Keratinocyte (primary cell): ENCODE results near the gene MBLAC1. TPM values are rescaled to one million over a fixed set of nuclear protein-coding genes. Genes with fewer than 3 reads are reported as not detected.
A peak's percentile ranks its signal among the peaks of the same experiment; 100 is the strongest.

Source experiments
- DNase-seq: peaks from one replicate; pipeline ENCODE4 v3.0.0-alpha.2; 2011; ENCODE audit warnings: low read depth, missing footprints, low spot score
- FAIRE-seq: peaks from 2 replicates; lab custom pipeline; 2011; peaks lifted over from hg19 to GRCh38; lab: Jason Lieb, UNC
- H2AFZ ChIP-seq: 2 replicates; pipeline ENCODE4 v1.6.0; 2012; ENCODE audit warnings: low read length, control low read depth, inconsistent platforms; ENCODE audit not compliant: control insufficient read depth
- H3K27ac ChIP-seq: 2 replicates; pipeline ENCODE4 v1.5.1; 2011; ENCODE audit warnings: low read length; ENCODE audit not compliant: control insufficient read depth, insufficient read depth
- H3K27me3 ChIP-seq: 3 replicates; pipeline ENCODE4 v1.6.0; 2011; ENCODE audit warnings: low read length; ENCODE audit not compliant: control insufficient read depth, insufficient read depth; ENCODE audit errors: extremely low read depth
- H3K36me3 ChIP-seq, 2 experiments: 2 replicates in 1 of 2; 3 replicates in 1 of 2; pipeline ENCODE4 v1.5.1; 2011; ENCODE audit warnings: low read length in 2 of 2, mild to moderate bottlenecking in 1 of 2; ENCODE audit not compliant: control insufficient read depth in 2 of 2, insufficient read depth in 2 of 2; ENCODE audit errors: extremely low read depth in 1 of 2
- H3K4me1 ChIP-seq: 3 replicates; pipeline ENCODE4 v1.5.1; 2011; ENCODE audit warnings: low read length; ENCODE audit not compliant: control insufficient read depth, insufficient read depth; ENCODE audit errors: extremely low read depth
- H3K4me2 ChIP-seq: 3 replicates; pipeline ENCODE4 v1.6.0; 2011; ENCODE audit warnings: low read depth, low read length; ENCODE audit not compliant: control insufficient read depth, insufficient read depth; ENCODE audit errors: extremely low read depth
- H3K4me3 ChIP-seq, 3 experiments: fragments of 200-600 bp in 1 of 3; sonication (generic) in 1 of 3; 2 replicates in 2 of 3; 3 replicates in 1 of 3; pipeline ENCODE4 v1.5.1; 2011 to 2016; ENCODE audit warnings: low read length in 3 of 3, mild to moderate bottlenecking in 3 of 3, control low read depth in 2 of 3, inconsistent platforms in 1 of 3, low read depth in 1 of 3, mixed read lengths in 1 of 3, mixed run types in 1 of 3, moderate library complexity in 1 of 3; ENCODE audit not compliant: control insufficient read depth in 2 of 3, insufficient read depth in 2 of 3; ENCODE audit errors: extremely low read depth in 1 of 3
- H3K79me2 ChIP-seq: 2 replicates; pipeline ENCODE4 v1.6.0; 2012; ENCODE audit warnings: low read length; ENCODE audit not compliant: control insufficient read depth, insufficient read depth
- H3K9ac ChIP-seq: 3 replicates; pipeline ENCODE4 v1.6.0; 2011; ENCODE audit warnings: low read length; ENCODE audit not compliant: control insufficient read depth, insufficient read depth; ENCODE audit errors: extremely low read depth
- H3K9me1 ChIP-seq: 3 replicates; pipeline ENCODE4 v1.6.0; 2011; ENCODE audit warnings: low read length; ENCODE audit not compliant: control insufficient read depth, insufficient read depth; ENCODE audit errors: extremely low read depth
- H3K9me3 ChIP-seq: 2 replicates; pipeline ENCODE4 v1.5.1; 2012; ENCODE audit warnings: low read depth, low read length; ENCODE audit not compliant: control insufficient read depth
- H4K20me1 ChIP-seq: 3 replicates; pipeline ENCODE4 v1.6.0; 2011; ENCODE audit warnings: low read length; ENCODE audit not compliant: control insufficient read depth, insufficient read depth; ENCODE audit errors: extremely low read depth
- EZH2 ChIP-seq: IDR thresholded peaks from one replicate; pipeline ENCODE4 v1.6.1; 2012; ENCODE audit warnings: inconsistent platforms, mild to moderate bottlenecking, low read length, moderate library complexity
- dilution Hi-C: fragments of 300-500 bp; cut with MboI; formaldehyde crosslinking; loops from one replicate; pipeline ENCODE4 v1.7.0; 2020; ENCODE audit warnings: low sequenced_read_pairs; ENCODE audit not compliant: extremely low pct_ligation_motif_present
- polyA plus RNA-seq, 5 experiments: library from polyadenylated mRNA; depleted of rRNA in 3 of 5; stranded (reverse) in 3 of 5; stranded (forward) in 1 of 5; unstranded in 1 of 5; fragments of >200 nt; gene quantifications; 1 replicate in 1 of 5; 2 replicates in 3 of 5; 3 replicates in 1 of 5; pipeline versions ENCODE4 v1.2.1 to v1.2.3, GENCODE V29; 2011 to 2012; ENCODE audit warnings: missing spikeins in 2 of 5, low read depth in 1 of 5, low replicate concordance in 1 of 5
- TF ChIP-seq, protein P1 (sequence below), 3 experiments: IDR thresholded peaks in 1 of 3; conservative IDR thresholded peaks in 1 of 3; optimal IDR thresholded peaks in 1 of 3; 2 replicates in 2 of 3; 3 replicates in 1 of 3; pipeline versions ENCODE3 to v1.5.1; 2011; ENCODE audit warnings: low read length in 3 of 3, mild to moderate bottlenecking in 3 of 3, moderate library complexity in 2 of 3, control low read depth in 1 of 3, inconsistent platforms in 1 of 3; ENCODE audit not compliant: insufficient read depth in 2 of 3; ENCODE audit errors: extremely low read depth in 1 of 3

MBLAC1 gene
- polyA plus RNA-seq, 1 donor (not counting 4 experiments of a cell fraction or from before 2014, with no cell fraction given): 0.21 TPM

DNA sequence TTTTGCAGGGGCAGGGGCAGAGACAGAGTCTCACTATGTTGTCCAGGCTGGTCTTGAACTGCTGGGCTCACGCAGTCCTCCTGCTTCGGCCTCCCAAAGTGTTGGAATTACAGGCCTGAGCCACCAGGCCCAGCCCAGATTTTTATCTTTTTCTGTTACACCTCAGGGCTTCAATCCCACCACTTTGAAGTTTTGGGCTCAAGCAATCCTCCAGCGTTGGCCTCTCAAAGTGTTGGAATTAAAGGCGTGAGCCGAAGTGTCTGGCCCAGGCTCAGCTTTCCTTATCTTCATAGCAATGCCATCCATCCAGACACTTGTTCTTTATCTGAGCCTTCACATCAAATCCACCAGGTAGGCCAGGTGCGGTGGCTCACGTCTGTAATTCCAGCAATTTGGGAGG is 11.7 kb upstream of the MBLAC1 start:
- no peak for TF ChIP-seq EZH2
- TF ChIP-seq, protein P1, sequence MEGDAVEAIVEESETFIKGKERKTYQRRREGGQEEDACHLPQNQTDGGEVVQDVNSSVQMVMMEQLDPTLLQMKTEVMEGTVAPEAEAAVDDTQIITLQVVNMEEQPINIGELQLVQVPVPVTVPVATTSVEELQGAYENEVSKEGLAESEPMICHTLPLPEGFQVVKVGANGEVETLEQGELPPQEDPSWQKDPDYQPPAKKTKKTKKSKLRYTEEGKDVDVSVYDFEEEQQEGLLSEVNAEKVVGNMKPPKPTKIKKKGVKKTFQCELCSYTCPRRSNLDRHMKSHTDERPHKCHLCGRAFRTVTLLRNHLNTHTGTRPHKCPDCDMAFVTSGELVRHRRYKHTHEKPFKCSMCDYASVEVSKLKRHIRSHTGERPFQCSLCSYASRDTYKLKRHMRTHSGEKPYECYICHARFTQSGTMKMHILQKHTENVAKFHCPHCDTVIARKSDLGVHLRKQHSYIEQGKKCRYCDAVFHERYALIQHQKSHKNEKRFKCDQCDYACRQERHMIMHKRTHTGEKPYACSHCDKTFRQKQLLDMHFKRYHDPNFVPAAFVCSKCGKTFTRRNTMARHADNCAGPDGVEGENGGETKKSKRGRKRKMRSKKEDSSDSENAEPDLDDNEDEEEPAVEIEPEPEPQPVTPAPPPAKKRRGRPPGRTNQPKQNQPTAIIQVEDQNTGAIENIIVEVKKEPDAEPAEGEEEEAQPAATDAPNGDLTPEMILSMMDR (optimal IDR thresholded peaks at IDR 0.05 in 1 of 3, IDR thresholded peaks at IDR 0.05 in 1 of 3, conservative IDR thresholded peaks at IDR 0.05 in 1 of 3; ENCODE audit: extremely low read depth in 1 of 3, insufficient read depth in 2 of 3, low read length in 3 of 3): no peak
- H3K4me2 ChIP-seq: no peak overlapping the region
- no peak overlapping the region for H2AFZ ChIP-seq
- no peaks in the 10 kb centered on the region for H3K27me3 ChIP-seq
- no peaks in the 10 kb centered on the region for H3K9me1 ChIP-seq
- no peak overlapping the region for H3K4me3 ChIP-seq
- peaks cover 3% of the 10 kb centered on the region for H4K20me1 ChIP-seq
- dilution Hi-C loops: no loop called here
- no peaks in the 10 kb centered on the region for H3K9me3 ChIP-seq
- H3K4me1 ChIP-seq: peaks cover 3% of the 10 kb centered on the region
- no peak for FAIRE-seq
- peaks cover 9% of the 10 kb centered on the region for H3K79me2 ChIP-seq
- H3K9ac ChIP-seq: no peak overlapping the region
- peaks cover 12 to 13% of the 10 kb centered on the region in 2 experiments for H3K36me3 ChIP-seq
- no peak for DNase-seq
- no peak overlapping the region for H3K27ac ChIP-seq

DNA sequence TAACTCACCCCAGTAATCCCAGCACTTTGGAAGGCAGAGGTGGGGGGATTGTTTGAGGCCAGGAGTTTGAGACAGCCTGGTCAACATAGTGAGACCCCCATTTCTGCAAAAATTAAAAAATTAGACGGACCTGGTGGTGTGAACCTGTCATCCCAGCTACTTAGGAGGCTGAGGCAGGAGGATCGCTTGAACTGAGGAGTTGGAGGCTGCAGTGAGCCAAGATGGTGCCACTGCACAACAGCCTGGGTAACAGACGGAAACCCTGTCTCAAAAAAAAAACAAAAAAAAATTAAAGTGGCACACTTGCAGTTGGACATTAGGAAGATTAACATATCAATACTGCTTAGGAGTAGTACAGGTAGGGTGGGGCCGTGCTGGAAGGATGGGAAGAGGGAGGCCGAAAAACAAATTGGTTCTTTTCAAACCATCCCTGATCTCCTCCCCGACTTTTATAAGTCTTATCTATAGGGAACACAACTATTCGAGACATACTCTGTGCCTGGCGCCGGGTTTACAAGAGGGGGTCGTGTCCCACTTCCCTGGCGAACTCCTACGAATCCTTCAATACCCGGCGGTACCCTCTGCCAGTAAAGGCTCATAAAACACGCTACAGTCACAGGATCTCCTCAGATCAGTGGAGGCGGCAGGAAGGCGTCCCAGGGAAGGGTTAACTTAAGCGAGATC is 8.2 kb upstream of the MBLAC1 start:
- H3K79me2 ChIP-seq: peaks cover 15% of the 10 kb centered on the region
- H3K36me3 ChIP-seq: peaks cover 3 to 7% of the 10 kb centered on the region in 2 experiments
- H3K27me3 ChIP-seq: no peaks in the 10 kb centered on the region
- peaks cover 3% of the 10 kb centered on the region for H4K20me1 ChIP-seq
- peak overlapping the region; percentile 94 for H3K27ac ChIP-seq
- peaks cover 10% of the 10 kb centered on the region for H3K4me1 ChIP-seq
- no peaks in the 10 kb centered on the region for H3K9me1 ChIP-seq
- no peak for FAIRE-seq
- H3K9me3 ChIP-seq: no peaks in the 10 kb centered on the region
- H3K4me2 ChIP-seq: peak overlapping the region; percentile 92
- no peak for DNase-seq
- H2AFZ ChIP-seq: peak overlapping the region; percentile 98
- dilution Hi-C loops: no loop called here
- TF ChIP-seq EZH2: no peak
- TF ChIP-seq, protein P1 (optimal IDR thresholded peaks at IDR 0.05 in 1 of 3, IDR thresholded peaks at IDR 0.05 in 1 of 3, conservative IDR thresholded peaks at IDR 0.05 in 1 of 3; ENCODE audit: extremely low read depth in 1 of 3, insufficient read depth in 2 of 3, low read length in 3 of 3): no peak
- H3K9ac ChIP-seq: peak overlapping the region; percentile 73
- H3K4me3 ChIP-seq: peak overlapping the region; percentile 69 to 97 (median 81)
